HG02763 (cell line): ENCODE results near the gene NUDT1.

ENCODE experiments used
- ATAC-seq: cut with Tn5 transposase; IDR thresholded peaks from one replicate; pipeline ENCODE4 v1.9.1; 2021; ENCODE audit warnings: mild to moderate bottlenecking, moderate library complexity; ENCODE audit not compliant: unreplicated experiment

NUDT1 gene

DNA sequence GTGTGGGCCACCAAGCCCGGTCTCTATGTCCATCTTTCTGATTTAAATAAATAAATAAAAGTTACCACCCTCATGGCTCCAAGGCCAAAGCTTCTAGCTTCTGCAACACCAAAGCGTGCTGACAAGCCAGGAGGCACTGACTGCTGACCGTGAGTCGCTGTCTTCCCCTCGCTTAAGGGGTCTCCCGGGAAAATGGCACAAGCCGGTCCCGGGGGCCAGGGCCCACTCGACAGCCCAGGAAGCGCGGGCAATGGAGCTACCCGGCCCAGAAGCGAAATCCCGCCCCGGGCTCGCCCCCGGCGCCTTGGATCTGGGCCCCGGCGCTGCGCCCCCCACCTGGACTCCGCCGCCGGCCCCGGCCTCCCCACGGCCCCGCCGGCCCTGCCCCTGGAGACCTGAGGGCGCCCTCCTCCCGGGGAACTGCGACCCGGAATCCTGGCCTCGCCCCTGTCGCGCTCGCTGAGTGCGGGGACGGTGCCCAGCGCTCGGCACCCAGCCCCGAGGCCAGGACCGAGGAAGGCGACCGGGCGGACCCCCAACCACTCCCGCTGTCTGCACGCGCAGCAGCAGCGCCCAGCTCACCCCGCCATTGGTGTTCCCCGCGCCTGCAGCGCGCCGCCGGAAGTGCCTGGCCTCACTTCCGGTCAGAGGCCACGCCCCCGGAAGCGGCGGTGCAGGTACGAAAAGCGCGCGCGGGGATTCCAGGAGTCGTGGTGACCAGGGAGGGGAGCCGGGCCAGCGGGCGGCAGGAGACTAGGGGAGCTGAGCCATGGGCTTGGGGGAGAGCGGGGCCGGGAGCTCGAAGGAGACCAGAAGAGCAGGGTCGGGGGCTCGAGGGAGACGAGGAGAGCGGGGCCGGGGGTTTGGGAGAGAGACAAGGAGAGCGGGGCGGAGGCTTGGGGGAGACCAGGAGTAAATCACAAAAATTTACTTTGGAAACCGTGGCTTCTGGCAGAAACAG is at the start of gene NUDT1, which contains the start of gene MRM2:
Gene NUDT1 (plus strand): TSS at position 647 of the 961 bp plus-strand sequence. CDS start 2,349 bp downstream, outside the sequence.
Gene MRM2 (minus strand): TSS at position 626 of the 961 bp plus-strand sequence. CDS start 36 bp downstream, at position 590.
- ATAC-seq = peak; percentile 82

DNA sequence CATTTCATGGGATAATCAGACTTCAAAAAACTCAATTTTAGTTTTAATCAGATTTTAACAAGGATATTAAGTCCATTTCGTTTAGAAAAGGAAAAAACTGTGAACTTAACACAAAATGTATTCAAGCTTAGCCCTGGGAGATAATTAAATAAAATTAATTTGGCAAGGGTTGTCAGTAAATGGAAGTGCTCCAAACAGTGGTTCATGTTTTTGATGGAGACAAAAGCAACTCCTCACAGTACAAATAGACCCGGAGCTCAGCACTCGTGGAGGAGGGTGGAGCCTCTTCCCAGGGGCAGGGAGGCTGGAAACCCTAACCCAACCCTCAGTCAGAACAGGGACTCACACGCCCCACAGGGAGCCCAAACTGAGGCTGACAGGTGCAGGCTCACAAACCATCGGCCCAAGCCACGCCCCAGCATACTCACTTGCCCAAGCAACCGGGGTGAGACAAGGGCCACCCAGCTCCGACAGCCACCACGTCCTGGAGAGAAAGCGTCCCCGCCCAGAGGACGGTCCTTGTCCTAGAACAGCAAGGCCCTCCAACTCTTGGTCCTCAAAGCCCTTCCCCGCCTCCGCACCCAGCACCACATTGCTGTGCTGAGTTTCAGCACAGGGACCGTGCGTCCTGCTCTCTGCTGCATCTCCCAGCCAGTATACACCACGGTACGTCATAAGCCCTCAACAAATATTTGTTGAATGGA is 49.0 kb upstream of the NUDT1 start:
- no peak for ATAC-seq

- ATAC-seq = no peak
Observed at GRCh38 chr7:2193575-2194305, 48.3 kb upstream of the NUDT1 start.

- ATAC-seq = no peak
Observed at GRCh38 chr7:2195400-2196246, 46.4 kb upstream of the NUDT1 start.

GRCh38 chr7:2196381-2197378 is 45.3 kb upstream of the NUDT1 start:
- ATAC-seq = no peak

GRCh38 chr7:2197436-2198155 is 44.4 kb upstream of the NUDT1 start:
- no peak for ATAC-seq

DNA sequence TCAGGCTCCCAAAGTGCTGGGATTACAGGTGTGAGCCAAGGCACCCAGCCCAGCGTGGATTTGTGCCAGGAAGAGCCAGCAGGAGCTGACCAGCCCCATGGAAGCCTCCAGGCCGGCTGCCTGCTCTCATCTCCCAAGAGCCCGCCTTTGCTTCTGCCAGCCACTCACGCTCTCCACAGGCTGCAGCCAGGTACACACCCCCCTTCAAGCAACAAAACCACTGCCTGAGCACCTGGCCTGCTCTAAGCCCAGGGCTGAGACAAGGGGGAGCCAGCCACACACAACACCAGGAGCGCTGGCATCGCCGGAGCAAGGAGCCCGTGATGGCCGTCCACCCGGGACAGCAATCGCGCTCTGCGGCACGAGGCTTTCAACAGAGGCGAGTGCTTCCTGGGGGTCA is 43.8 kb upstream of the NUDT1 start:
- no peak for ATAC-seq

- no peak for ATAC-seq
Observed at GRCh38 chr7:2198760-2199159, 43.3 kb upstream of the NUDT1 start.

GRCh38 chr7:2199528-2199927 is 42.5 kb upstream of the NUDT1 start:
- no peak for ATAC-seq

GRCh38 chr7:2199956-2200583 is 42.0 kb upstream of the NUDT1 start:
- ATAC-seq = no peak

GRCh38 chr7:2200584-2200980 is 41.4 kb upstream of the NUDT1 start:
- ATAC-seq = no peak

- ATAC-seq = no peak
Observed at GRCh38 chr7:2201128-2201527, 40.9 kb upstream of the NUDT1 start.

GRCh38 chr7:2201686-2202360 is 40.2 kb upstream of the NUDT1 start:
- ATAC-seq = no peak

DNA sequence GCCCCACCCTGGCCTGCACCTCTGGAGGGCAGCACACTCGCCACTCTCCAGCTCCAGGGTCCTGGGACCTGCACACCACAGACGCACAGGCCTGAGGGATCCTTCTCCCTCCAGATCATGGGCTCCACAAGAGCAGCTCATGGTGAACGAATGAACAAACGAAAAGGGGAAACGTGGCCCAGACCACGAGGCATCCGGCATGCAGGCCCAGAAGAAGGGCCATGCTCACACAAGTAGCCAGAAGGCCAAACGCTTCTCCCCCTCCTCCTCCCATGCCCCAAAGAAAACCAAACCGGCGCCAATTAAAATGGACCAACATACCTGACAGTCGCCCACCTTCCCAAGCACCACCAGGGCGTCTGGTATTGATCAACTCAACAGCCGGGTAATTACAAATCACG is 39.7 kb upstream of the NUDT1 start:
- no peak for ATAC-seq

GRCh38 chr7:2202901-2203765 is 38.9 kb upstream of the NUDT1 start:
- no peak for ATAC-seq

GRCh38 chr7:2203766-2204300 is 38.2 kb upstream of the NUDT1 start:
- ATAC-seq = no peak
